Stimulated activated CD4-positive, alpha-beta T cell treated with anti-CD3 and anti-CD28 coated beads, Interleukin-12 subunit alpha, Interleukin-12 subunit beta, amount 100 ng/mL, for 48 hours (primary cell): ENCODE data around the gene TRMU.

ENCODE experiments used
- DNase-seq, 3 donors: peaks; one replicate each; pipeline ENCODE4 v3.0.0-alpha.2; 2020; ENCODE audit warnings: low read depth in 2 of 3, low spot score in 1 of 3

TRMU gene

GRCh38 chr22:46368871-46369715 lies 33.6 kb downstream of the TRMU start:
- no peak for DNase-seq

GRCh38 chr22:46369716-46370583 lies 34.4 kb downstream of the TRMU start:
- DNase-seq = no peak

GRCh38 chr22:46370584-46371291 lies 35.2 kb downstream of the TRMU start:
- no peak for DNase-seq

GRCh38 chr22:46371623-46372226 lies 36.2 kb downstream of the TRMU start:
- no peak for DNase-seq

DNA sequence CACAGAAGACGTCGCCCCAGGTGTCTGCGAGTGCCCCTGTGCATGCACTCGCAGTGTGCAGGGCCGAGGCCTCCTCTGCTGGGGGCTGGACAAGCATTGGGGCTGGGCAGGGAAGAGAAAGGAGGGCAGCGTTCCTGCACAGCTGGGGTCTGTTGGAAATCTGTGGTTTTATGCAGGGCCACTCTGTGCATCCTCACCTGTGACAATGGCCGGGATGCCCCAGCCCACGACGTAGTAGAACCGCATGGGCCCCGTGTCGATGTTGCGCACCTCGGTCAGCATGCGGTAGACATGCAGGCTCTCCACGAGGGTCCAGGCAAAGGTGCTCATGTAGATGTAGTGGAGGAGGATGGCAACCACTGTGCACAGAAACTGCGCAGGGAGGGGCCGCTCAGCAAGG lies 37.2 kb downstream of the TRMU start:
- DNase-seq = no peak

- no peak for DNase-seq
Observed at GRCh38 chr22:46373159-46373558, 37.6 kb downstream of the TRMU start.

GRCh38 chr22:46373921-46374662 lies 38.6 kb downstream of the TRMU start:
- no peak for DNase-seq

GRCh38 chr22:46374663-46375474 lies 39.4 kb downstream of the TRMU start:
- no peak for DNase-seq

- DNase-seq = no peak
Observed at GRCh38 chr22:46376111-46376510, 40.6 kb downstream of the TRMU start.

- no peak for DNase-seq
Observed at GRCh38 chr22:46376908-46377524, 41.5 kb downstream of the TRMU start.

- DNase-seq = no peak
Observed at GRCh38 chr22:46377525-46378425, 42.3 kb downstream of the TRMU start.

DNA sequence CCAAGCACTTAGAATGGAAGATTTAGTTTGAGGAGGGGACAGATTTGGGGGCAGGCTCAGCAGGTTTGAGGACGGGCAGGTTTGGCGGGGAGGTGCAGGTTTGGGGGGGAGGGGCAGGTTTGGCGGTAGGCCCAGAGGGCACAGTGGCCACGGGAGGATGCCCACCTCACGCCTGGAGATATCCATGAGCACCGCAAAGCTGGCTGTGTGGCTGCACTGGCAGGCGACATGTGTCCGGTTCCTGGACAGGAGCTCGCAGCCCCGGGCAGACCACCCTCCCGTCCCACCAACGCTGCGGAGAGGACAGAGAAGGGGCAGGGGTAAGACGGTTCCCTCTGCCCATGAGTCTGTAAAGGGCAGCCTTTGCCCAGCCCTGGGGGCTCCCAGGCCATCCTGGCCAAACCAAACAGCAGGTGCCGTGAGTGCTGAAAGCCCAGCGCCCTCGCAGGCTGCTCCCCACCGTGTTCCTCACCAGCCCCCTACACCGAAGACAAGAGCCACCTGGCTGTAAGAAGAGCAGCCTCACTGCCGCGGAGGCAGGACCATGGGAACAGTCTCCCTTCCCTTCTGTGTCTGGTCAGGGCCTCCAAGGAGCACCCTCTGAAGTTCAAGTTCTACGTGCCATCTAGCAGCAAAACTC lies 43.0 kb downstream of the TRMU start:
- no peak for DNase-seq

GRCh38 chr22:46379066-46379930 lies 43.8 kb downstream of the TRMU start:
- no peak for DNase-seq

- DNase-seq = no peak
Observed at GRCh38 chr22:46380069-46380468, 44.6 kb downstream of the TRMU start.

DNA sequence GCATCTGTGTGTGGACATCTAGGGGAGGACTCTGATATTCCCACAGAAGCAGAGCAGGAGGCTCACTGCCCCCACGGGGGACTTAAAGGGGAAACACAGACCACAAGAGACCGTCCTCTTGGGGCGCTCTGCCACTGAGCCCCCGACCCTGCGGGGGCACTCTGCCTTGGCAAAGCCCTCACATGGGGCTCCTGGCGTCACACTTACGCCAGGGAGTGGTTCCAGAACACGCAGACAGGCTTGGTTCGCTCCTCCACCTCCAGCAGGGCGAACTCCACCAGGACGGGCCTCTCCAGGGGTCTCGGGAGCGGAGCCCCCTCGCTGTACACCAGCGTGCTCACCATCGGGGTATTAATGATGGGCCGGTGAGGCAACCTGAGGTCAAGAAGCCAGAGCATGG lies 45.1 kb downstream of the TRMU start:
- DNase-seq = no peak

GRCh38 chr22:46381142-46381541 lies 45.6 kb downstream of the TRMU start:
- no peak for DNase-seq

- DNase-seq = no peak
Observed at GRCh38 chr22:46381731-46382130, 46.2 kb downstream of the TRMU start.
